Measurements from ENCODE around the gene PLCH1. TPM values are rescaled to one million over a fixed set of nuclear protein-coding genes. Genes with fewer than 3 reads are reported as not detected.

PLCH1 gene
- total RNA-seq, 2 experiments from 2014 or later: 0.06 TPM; not detected in 1

GRCh38 chr3:155492841-155493240, 252.0 kb downstream of the PLCH1 start:
- POLR2A ChIA-PET: no interaction called here

GRCh38 chr3:155491696-155492095, 253.2 kb downstream of the PLCH1 start:
- no peak overlapping the region for H3K4me3 ChIP-seq (ENCODE audit: low read depth, low read length, poor library complexity, severe bottlenecking)
- no peak overlapping the region for H3K27ac ChIP-seq (ENCODE audit: low read depth, low read length, poor library complexity, severe bottlenecking)
- POLR2A ChIA-PET: no interaction called here
- no peaks in the 10 kb centered on the region for H3K9me2 ChIP-seq (ENCODE audit: insufficient read depth, low read length)
- no TSS peak for BruUV-seq (replicated peaks)
- CTCF ChIA-PET (ENCODE audit: unreplicated experiment): no interaction called here
- H3K79me2 ChIP-seq (ENCODE audit: insufficient read depth, low read depth, low read length): no peaks in the 10 kb centered on the region
- H3K9me3 ChIP-seq (ENCODE audit: low read length): no peaks in the 10 kb centered on the region
- TF ChIP-seq EZH2phosphoT487 (IDR thresholded peaks at IDR 0.05; ENCODE audit: borderline replicate concordance, low read depth, low read length) (no peak), CTCF (conservative IDR thresholded peaks at IDR 0.05; ENCODE audit: low read length) (peak; percentile 58)
- H3K4me1 ChIP-seq (ENCODE audit: insufficient read depth, low read length, poor library complexity, severe bottlenecking): peaks cover 12% of the 10 kb centered on the region
- no peak overlapping the region for H2AFZ ChIP-seq (ENCODE audit: low read length)
- H3K36me3 ChIP-seq (ENCODE audit: insufficient read depth, low read length): no peaks in the 10 kb centered on the region
- H4K20me1 ChIP-seq (ENCODE audit: insufficient read depth, low read length): no peaks in the 10 kb centered on the region
- intact Hi-C loops (cut with micrococcal nuclease; ENCODE audit: unreplicated experiment): no loop called here
- H3K4me2 ChIP-seq (ENCODE audit: low read length): no peak overlapping the region
- DNase-seq (ENCODE audit: low spot score): peak; percentile 6

More at GRCh38 chr3:155492841-155493240, 252.0 kb downstream of the PLCH1 start:
- BruUV-seq (replicated peaks): no TSS peak
- Histone ChIP-seq H3K27ac (ENCODE audit: low read depth, low read length, poor library complexity, severe bottlenecking) (no peak overlapping the region), H4K20me1 (ENCODE audit: insufficient read depth, low read length) (no peaks in the 10 kb centered on the region), H3K79me2 (ENCODE audit: insufficient read depth, low read depth, low read length) (no peaks in the 10 kb centered on the region), H3K9me3 (ENCODE audit: low read length) (no peaks in the 10 kb centered on the region), H2AFZ (ENCODE audit: low read length) (no peak overlapping the region), H3K4me3 (ENCODE audit: low read depth, low read length, poor library complexity, severe bottlenecking) (no peak overlapping the region), H3K4me1 (ENCODE audit: insufficient read depth, low read length, poor library complexity, severe bottlenecking) (peaks cover 12% of the 10 kb centered on the region), H3K36me3 (ENCODE audit: insufficient read depth, low read length) (no peaks in the 10 kb centered on the region), H3K4me2 (ENCODE audit: low read length) (no peak overlapping the region), H3K9me2 (ENCODE audit: insufficient read depth, low read length) (no peaks in the 10 kb centered on the region)
- DNase-seq (ENCODE audit: low spot score): no peak
- CTCF ChIA-PET (ENCODE audit: unreplicated experiment): no interaction called here
- intact Hi-C loops (cut with micrococcal nuclease; ENCODE audit: unreplicated experiment): no loop called here
- no peak for TF ChIP-seq CTCF (conservative IDR thresholded peaks at IDR 0.05; ENCODE audit: low read length)
- TF ChIP-seq EZH2phosphoT487 (IDR thresholded peaks at IDR 0.05; ENCODE audit: borderline replicate concordance, low read depth, low read length): no peak

- Histone ChIP-seq H3K4me1 (ENCODE audit: insufficient read depth, low read length, poor library complexity, severe bottlenecking) (no peaks in the 10 kb centered on the region), H3K9me2 (ENCODE audit: insufficient read depth, low read length) (no peaks in the 10 kb centered on the region), H3K4me2 (ENCODE audit: low read length) (no peak overlapping the region), H4K20me1 (ENCODE audit: insufficient read depth, low read length) (no peaks in the 10 kb centered on the region), H3K36me3 (ENCODE audit: insufficient read depth, low read length) (no peaks in the 10 kb centered on the region), H3K79me2 (ENCODE audit: insufficient read depth, low read depth, low read length) (no peaks in the 10 kb centered on the region), H2AFZ (ENCODE audit: low read length) (no peak overlapping the region), H3K4me3 (ENCODE audit: low read depth, low read length, poor library complexity, severe bottlenecking) (no peak overlapping the region), H3K9me3 (ENCODE audit: low read length) (no peaks in the 10 kb centered on the region), H3K27ac (ENCODE audit: low read depth, low read length, poor library complexity, severe bottlenecking) (no peak overlapping the region)
- intact Hi-C loops (cut with micrococcal nuclease; ENCODE audit: unreplicated experiment): no loop called here
- no TSS peak for BruUV-seq (replicated peaks)
- CTCF ChIA-PET (ENCODE audit: unreplicated experiment): no interaction called here
- TF ChIP-seq CTCF (conservative IDR thresholded peaks at IDR 0.05; ENCODE audit: low read length) (no peak), EZH2phosphoT487 (IDR thresholded peaks at IDR 0.05; ENCODE audit: borderline replicate concordance, low read depth, low read length) (no peak)
- POLR2A ChIA-PET: no interaction called here
- no peak for DNase-seq (ENCODE audit: low spot score)
Measured at GRCh38 chr3:155488671-155489070, 256.2 kb downstream of the PLCH1 start.

Measured in OCI-LY7 (cell line).